ENCODE measurements around the gene TNFRSF25. TPM values are rescaled to one million over a fixed set of nuclear protein-coding genes. Genes with fewer than 3 reads are reported as not detected.
"Not testable (repeated sequence)": the region's sequence is repeated elsewhere in the genome, so short reads cannot be mapped to it uniquely, and the experiment has no call there.

TNFRSF25 gene
- total and polyA plus RNA-seq, 8 donors: 0.98 to 26.7 (median 2.6) TPM

GRCh38 chr1:6435129-6435528 is 30.8 kb downstream of the TNFRSF25 start:
- FAIRE-seq (no peak), ATAC-seq (no peak), DNase-seq (no peak)
- Histone ChIP-seq H3K36me3 (no peaks in the 10 kb centered on the region), H3K27ac (no peak overlapping the region), H3K4me1 (no peaks in the 10 kb centered on the region), H3K4me3 (no peak overlapping the region), H3K27me3 (no peaks in the 10 kb centered on the region), H3K9me3 (no peaks in the 10 kb centered on the region)
- TF ChIP-seq CTCF (IDR thresholded peaks at IDR 0.05): no peak
- 84 to 88% methylated on average over 15 of the region's 15 CpGs for WGBS, 2 donors
- intact Hi-C loops (cut with DNase I): no loop called here

GRCh38 chr1:6434186-6434585 is 31.8 kb downstream of the TNFRSF25 start:
- Histone ChIP-seq H3K36me3 (no peaks in the 10 kb centered on the region), H3K27ac (no peak overlapping the region), H3K4me1 (no peaks in the 10 kb centered on the region), H3K27me3 (no peaks in the 10 kb centered on the region), H3K4me3 (no peak overlapping the region), H3K9me3 (no peaks in the 10 kb centered on the region)
- TF ChIP-seq CTCF (IDR thresholded peaks at IDR 0.05): no peak
- no peak for ATAC-seq
- no peak for DNase-seq
- intact Hi-C loops (cut with DNase I): no loop called here
- WGBS, 2 donors: 73% methylated on average over 5 of the region's 5 CpGs
- no peak for FAIRE-seq

- WGBS, 2 donors: 67 to 73% methylated on average over 11 to 13 of the region's 13 CpGs
- not testable (repeated sequence) for H3K27me3 ChIP-seq, FAIRE-seq
Measured at GRCh38 chr1:6431645-6432579, 34.1 kb downstream of the TNFRSF25 start.

GRCh38 chr1:6429660-6430411 is 36.1 kb downstream of the TNFRSF25 start:
- WGBS, 2 donors: 42 to 48% methylated on average over 19 of the region's 19 CpGs
- DNase-seq: peak in 1 of 6 donors; percentile 57
- H3K4me1 ChIP-seq; H3K27ac ChIP-seq; intact Hi-C loops (cut with DNase I); ATAC-seq; H3K9me3 ChIP-seq; H3K36me3 ChIP-seq; FAIRE-seq; H3K4me3 ChIP-seq: not testable (repeated sequence)
- H3K27me3 ChIP-seq: peaks cover 0 to 15% (median 4%) of the 10 kb centered on the region in 4 donors

More at GRCh38 chr1:6431645-6432579, 34.1 kb downstream of the TNFRSF25 start:
- ATAC-seq; intact Hi-C loops (cut with DNase I); H3K36me3 ChIP-seq; H3K9me3 ChIP-seq; H3K27ac ChIP-seq; H3K4me1 ChIP-seq; H3K4me3 ChIP-seq: not testable (repeated sequence)
- DNase-seq: peak in 1 of 6 donors; percentile 57

GRCh38 chr1:6428453-6428852 is 37.5 kb downstream of the TNFRSF25 start:
- H3K9me3 ChIP-seq; intact Hi-C loops (cut with DNase I); H3K4me3 ChIP-seq; H3K4me1 ChIP-seq; DNase-seq; H3K27ac ChIP-seq; FAIRE-seq; ATAC-seq; H3K36me3 ChIP-seq: not testable (repeated sequence)
- H3K27me3 ChIP-seq: peaks cover 0 to 17% (median 8%) of the 10 kb centered on the region in 4 donors
- WGBS, 2 donors: 75 to 87% methylated on average over 4 to 6 of the region's 6 CpGs

Measured in pancreas (tissue), 10 donors.